ENCODE measurements around the gene MSI2.

- TF ChIP-seq EZH2phosphoT487 (IDR thresholded peaks at IDR 0.05; ENCODE audit: insufficient read depth, low read depth) (no peak), EZH2 (IDR thresholded peaks at IDR 0.05; ENCODE audit: insufficient read depth, poor library complexity, severe bottlenecking) (no peak)
These were observed 4.2 kb downstream of the MSI2 start for GRCh38 chr17:57260325-57261083.

Measured in GM23248 (cell line).